Transverse colon (tissue), 4 donors: ENCODE results near the gene PREX1.

Experiments used
- POLR2AphosphoS5 ChIP-seq, 3 donors: sonication (generic); formaldehyde crosslinking; IDR thresholded peaks; one replicate each; pipeline ENCODE4 v1.6.1; 2016; ENCODE audit warnings: antibody characterized with exemption in 3 of 3
- TF ChIP-seq, protein P1 (sequence below), 5 experiments: fragments of 200-600 bp in 3 of 5; fragments of 450-650 bp in 2 of 5; sonication (generic) in 3 of 5; IDR thresholded peaks; 1 replicate in 2 of 5; 2 replicates in 3 of 5; pipeline ENCODE4 v1.5.1; 2016 to 2017; ENCODE audit warnings: antibody characterized with exemption in 5 of 5, inconsistent platforms in 3 of 5, mild to moderate bottlenecking in 2 of 5, moderate library complexity in 1 of 5

DNA sequence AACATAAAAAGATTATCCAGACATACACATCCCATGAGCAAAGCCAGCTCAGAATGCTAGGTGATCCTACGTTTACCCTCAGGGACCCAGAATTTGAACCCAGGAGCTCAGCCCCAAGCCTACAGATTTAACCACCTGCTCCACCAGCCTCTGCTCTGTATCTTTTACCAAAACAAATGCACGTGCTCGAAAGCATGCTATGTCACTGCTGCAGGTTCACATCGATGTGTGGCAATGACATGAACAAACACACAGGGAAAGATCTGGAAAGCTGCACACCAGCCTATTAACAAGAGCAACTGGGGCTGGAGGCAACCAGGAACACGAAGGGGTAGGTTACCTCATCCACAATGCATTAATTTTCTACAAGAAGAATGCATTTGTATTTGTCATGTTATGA is 32.1 kb downstream of the PREX1 start:
- TF ChIP-seq, protein P1, sequence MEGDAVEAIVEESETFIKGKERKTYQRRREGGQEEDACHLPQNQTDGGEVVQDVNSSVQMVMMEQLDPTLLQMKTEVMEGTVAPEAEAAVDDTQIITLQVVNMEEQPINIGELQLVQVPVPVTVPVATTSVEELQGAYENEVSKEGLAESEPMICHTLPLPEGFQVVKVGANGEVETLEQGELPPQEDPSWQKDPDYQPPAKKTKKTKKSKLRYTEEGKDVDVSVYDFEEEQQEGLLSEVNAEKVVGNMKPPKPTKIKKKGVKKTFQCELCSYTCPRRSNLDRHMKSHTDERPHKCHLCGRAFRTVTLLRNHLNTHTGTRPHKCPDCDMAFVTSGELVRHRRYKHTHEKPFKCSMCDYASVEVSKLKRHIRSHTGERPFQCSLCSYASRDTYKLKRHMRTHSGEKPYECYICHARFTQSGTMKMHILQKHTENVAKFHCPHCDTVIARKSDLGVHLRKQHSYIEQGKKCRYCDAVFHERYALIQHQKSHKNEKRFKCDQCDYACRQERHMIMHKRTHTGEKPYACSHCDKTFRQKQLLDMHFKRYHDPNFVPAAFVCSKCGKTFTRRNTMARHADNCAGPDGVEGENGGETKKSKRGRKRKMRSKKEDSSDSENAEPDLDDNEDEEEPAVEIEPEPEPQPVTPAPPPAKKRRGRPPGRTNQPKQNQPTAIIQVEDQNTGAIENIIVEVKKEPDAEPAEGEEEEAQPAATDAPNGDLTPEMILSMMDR (IDR thresholded peaks at IDR 0.05), result no peak
- TF ChIP-seq POLR2AphosphoS5 (IDR thresholded peaks at IDR 0.05), result no peak
